Measurements from ENCODE around the gene PRR18.

- TF ChIP-seq TAF1 (IDR thresholded peaks at IDR 0.05; ENCODE audit: borderline replicate concordance, low read depth, low read length) (no peak), POLR2A (IDR thresholded peaks at IDR 0.05; ENCODE audit: low read depth, low read length) (no peak)
Observed at GRCh38 chr6:166282394-166283032, 25.7 kb downstream of the PRR18 start.

Measured in GM12892 (cell line).